CD4-positive, alpha-beta memory T cell (primary cell): Measurements from ENCODE around the gene WDR93. TPM values are rescaled to one million over a fixed set of nuclear protein-coding genes. Genes with fewer than 3 reads are reported as not detected.
"Not testable (repeated sequence)": the region's sequence is repeated elsewhere in the genome, so short reads cannot be mapped to it uniquely, and the experiment has no call there.

ENCODE experiments used
- CTCF ChIA-PET: fragments of 350-600 bp; sonication (Branson Sonifier 250); formaldehyde crosslinking; loops from one replicate; lab custom pipeline; 2021; ENCODE audit warnings: inconsistent platforms; ENCODE audit not compliant: partially characterized antibody; lab: Charles Lee
- POLR2A ChIA-PET: fragments of 350-600 bp; sonication (Branson Sonifier 250); formaldehyde crosslinking; loops from one replicate; lab custom pipeline; 2021; ENCODE audit not compliant: partially characterized antibody; lab: Charles Lee
- DNase-seq, 5 donors: peaks; one replicate each; pipeline versions ENCODE4 v3.0.0 to v3.0.0-alpha.2; 2020 to 2022; ENCODE audit warnings: mixed read lengths in 1 of 5
- H3K27ac ChIP-seq: one replicate; pipeline ENCODE4 v1.7.0; 2013; ENCODE audit warnings: low read depth, low read length
- H3K27me3 ChIP-seq: 2 replicates; pipeline ENCODE4 v1.7.0; 2013; ENCODE audit warnings: mild to moderate bottlenecking, low read length, moderate library complexity; ENCODE audit not compliant: insufficient read depth
- H3K36me3 ChIP-seq: 2 replicates; pipeline ENCODE4 v1.7.0; 2013; ENCODE audit warnings: mild to moderate bottlenecking, low read length, moderate library complexity; ENCODE audit not compliant: insufficient read depth
- H3K4me1 ChIP-seq: 2 replicates; pipeline ENCODE4 v1.7.0; 2013; ENCODE audit warnings: mild to moderate bottlenecking, low read length, moderate library complexity; ENCODE audit not compliant: insufficient read depth
- H3K4me3 ChIP-seq, 2 donors: one replicate each; pipeline ENCODE4 v1.7.0; 2013; ENCODE audit warnings: low read length in 2 of 2, mild to moderate bottlenecking in 1 of 2
- H3K9me3 ChIP-seq, 2 donors: one replicate each; pipeline ENCODE4 v1.7.0; 2013; ENCODE audit warnings: low read length in 2 of 2, control low read depth in 1 of 2; ENCODE audit not compliant: control insufficient read depth in 1 of 2
- H3K27ac Mint-ChIP-seq, 7 donors: one replicate each; pipeline ENCODE4 v1.8.0; 2020 to 2021; ENCODE audit warnings: mixed read lengths in 7 of 7, mild to moderate bottlenecking in 6 of 7, inconsistent platforms in 3 of 7, moderate library complexity in 3 of 7
- H3K27me3 Mint-ChIP-seq, 2 donors: one replicate each; pipeline ENCODE4 v1.8.0; 2020 to 2021; ENCODE audit warnings: mixed read lengths in 2 of 2
- H3K36me3 Mint-ChIP-seq, 2 donors: one replicate each; pipeline ENCODE4 v1.8.0; 2020 to 2021; ENCODE audit warnings: mixed read lengths in 2 of 2, inconsistent platforms in 1 of 2, mild to moderate bottlenecking in 1 of 2
- H3K4me1 Mint-ChIP-seq, 4 donors: one replicate each; pipeline ENCODE4 v1.8.0; 2020 to 2021; ENCODE audit warnings: mixed read lengths in 4 of 4, mild to moderate bottlenecking in 1 of 4
- H3K4me3 Mint-ChIP-seq, 8 donors: one replicate each; pipeline ENCODE4 v1.8.0; 2020 to 2021; ENCODE audit warnings: mixed read lengths in 8 of 8, mild to moderate bottlenecking in 7 of 8, moderate library complexity in 6 of 8, inconsistent platforms in 3 of 8
- H3K9me3 Mint-ChIP-seq, 8 donors: one replicate each; pipeline ENCODE4 v1.8.0; 2020 to 2021; ENCODE audit warnings: mixed read lengths in 8 of 8, mild to moderate bottlenecking in 5 of 8, inconsistent platforms in 3 of 8, moderate library complexity in 1 of 8
- intact Hi-C: fragments of 100-400 bp; cut with micrococcal nuclease; formaldehyde crosslinking; loops from one replicate; pipeline ENCODE4 v1.15.1; 2023
- polyA plus RNA-seq, 2 donors: library from polyadenylated mRNA; unstranded; fragments of 300-500 nt; fragmentation: Illumina TruSeq; gene quantifications; one replicate each; pipeline ENCODE4 v1.2.3, GENCODE V29; 2021
- total RNA-seq, 2 experiments: library from RNA; stranded (reverse); gene quantifications; one replicate each; pipeline ENCODE4 v1.2.3, GENCODE V29; 2021

Gene WDR93
- total and polyA plus RNA-seq, 4 experiments from 2014 or later = not detected

GRCh38 chr15:89777782-89778380, 87.3 kb downstream of the WDR93 start:
- no peak overlapping the region for H3K27ac Mint-ChIP-seq
- peak overlapping the region in 2 of 8 donors; percentile 39 to 55 for H3K4me3 Mint-ChIP-seq
- CTCF ChIA-PET = no interaction called here

DNA sequence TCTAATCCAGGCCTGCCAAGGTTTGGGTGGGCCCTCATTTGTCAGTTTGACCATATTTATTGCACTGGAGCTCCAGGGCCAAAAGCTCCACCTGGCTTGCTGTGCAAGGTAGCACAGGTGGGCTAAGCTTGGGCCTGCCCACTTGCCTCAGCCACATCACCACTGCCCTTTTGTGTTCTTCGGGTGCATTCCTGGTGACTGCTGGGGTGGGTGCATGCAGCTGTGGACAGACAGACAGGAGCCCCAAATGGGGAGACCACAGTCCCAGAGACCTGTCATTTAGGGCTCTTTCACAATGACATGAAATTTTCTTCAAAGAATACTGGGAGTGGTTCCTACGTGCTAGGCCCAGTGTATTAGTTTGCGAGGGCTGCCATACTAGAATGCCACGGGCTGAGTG, 88.2 kb downstream of the WDR93 start:
- Histone ChIP-seq H3K27ac (no peak overlapping the region), H3K4me3 (no peak overlapping the region), H3K4me1 (peaks cover 3% of the 10 kb centered on the region), H3K36me3 (no peaks in the 10 kb centered on the region), H3K27me3 (peaks cover 7% of the 10 kb centered on the region), H3K9me3 (no peaks in the 10 kb centered on the region)
- ChIA-PET POLR2A (no interaction called here), CTCF (no interaction called here)
- Mint-ChIP-seq H3K4me1 (peaks cover 0 to 5% (median 0%) of the 10 kb centered on the region in 4 donors), H3K27ac (no peak overlapping the region), H3K9me3 (no peaks in the 10 kb centered on the region), H3K27me3 (peaks cover 15 to 22% of the 10 kb centered on the region in 2 donors), H3K36me3 (no peaks in the 10 kb centered on the region), H3K4me3 (peak overlapping the region in 1 of 8 donors; percentile 31)
- intact Hi-C loops = no loop called here
- no peak for DNase-seq

More at GRCh38 chr15:89777782-89778380, 87.3 kb downstream of the WDR93 start:
- no peaks in the 10 kb centered on the region for H3K36me3 ChIP-seq
- Mint-ChIP-seq H3K27me3 (peaks cover 15 to 16% of the 10 kb centered on the region in 2 donors), H3K9me3 (no peaks in the 10 kb centered on the region), H3K4me1 (peaks cover 0 to 5% (median 0%) of the 10 kb centered on the region in 4 donors), H3K36me3 (no peaks in the 10 kb centered on the region)
- peaks cover 7% of the 10 kb centered on the region for H3K27me3 ChIP-seq
- intact Hi-C loops = no loop called here
- no peaks in the 10 kb centered on the region for H3K9me3 ChIP-seq
- peaks cover 3% of the 10 kb centered on the region for H3K4me1 ChIP-seq
- H3K4me3 ChIP-seq = no peak overlapping the region
- no peak overlapping the region for H3K27ac ChIP-seq
- DNase-seq = no peak
- POLR2A ChIA-PET = no interaction called here

DNA sequence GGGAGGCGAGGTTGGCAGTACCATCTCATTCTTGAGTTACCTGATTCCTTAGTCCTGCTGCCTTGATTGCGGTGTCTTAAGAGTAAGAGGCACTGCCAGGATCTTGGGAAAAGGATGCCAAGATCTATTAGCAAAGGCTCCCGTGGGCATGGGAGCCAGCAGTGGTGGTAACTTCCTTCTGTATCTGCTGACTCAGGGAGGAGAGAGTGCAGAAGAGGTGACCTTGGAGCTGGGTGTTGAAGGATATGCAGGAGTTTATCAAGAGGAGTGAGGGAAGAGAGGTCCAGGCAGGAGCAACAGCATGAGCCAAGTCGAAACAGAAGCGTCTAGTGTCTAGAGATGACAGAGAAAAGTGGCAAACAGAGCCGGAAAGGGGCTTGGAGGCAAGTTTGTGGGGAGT, 90.0 kb downstream of the WDR93 start:
- Histone ChIP-seq H3K27ac (no peak overlapping the region), H3K9me3 (no peaks in the 10 kb centered on the region), H3K36me3 (no peaks in the 10 kb centered on the region), H3K27me3 (peaks cover 7% of the 10 kb centered on the region), H3K4me3 (no peak overlapping the region), H3K4me1 (peaks cover 3% of the 10 kb centered on the region)
- POLR2A ChIA-PET = no interaction called here
- Mint-ChIP-seq H3K4me1 (peaks cover 0 to 5% (median 0%) of the 10 kb centered on the region in 4 donors), H3K27me3 (peaks cover 13 to 20% of the 10 kb centered on the region in 2 donors), H3K36me3 (no peaks in the 10 kb centered on the region), H3K9me3 (no peaks in the 10 kb centered on the region), H3K4me3 (no peak overlapping the region), H3K27ac (peak overlapping the region in 1 of 7 donors; percentile 63)
- DNase-seq = no peak
- intact Hi-C loops = no loop called here
- CTCF ChIA-PET = no interaction called here

- POLR2A ChIA-PET = no interaction called here
- no peak overlapping the region for H3K4me3 Mint-ChIP-seq
- DNase-seq = no peak
- H3K4me3 ChIP-seq = no peak overlapping the region
- no peaks in the 10 kb centered on the region for H3K36me3 Mint-ChIP-seq
- H3K27me3 Mint-ChIP-seq = peaks cover 13 to 20% of the 10 kb centered on the region in 2 donors
- peaks cover 0 to 2% (median 0%) of the 10 kb centered on the region in 8 donors for H3K9me3 Mint-ChIP-seq
- H3K4me1 Mint-ChIP-seq = peaks cover 0 to 5% (median 0%) of the 10 kb centered on the region in 4 donors
- H3K27ac Mint-ChIP-seq = no peak overlapping the region
- CTCF ChIA-PET = no interaction called here
- no peaks in the 10 kb centered on the region for H3K36me3 ChIP-seq
- intact Hi-C loops = no loop called here
- H3K27me3 ChIP-seq = peaks cover 7% of the 10 kb centered on the region
- H3K9me3 ChIP-seq = no peaks in the 10 kb centered on the region
- H3K27ac ChIP-seq = no peak overlapping the region
- peaks cover 3% of the 10 kb centered on the region for H3K4me1 ChIP-seq
Observed at GRCh38 chr15:89781055-89781454, 90.4 kb downstream of the WDR93 start.

GRCh38 chr15:89781891-89782618, 91.4 kb downstream of the WDR93 start:
- intact Hi-C loops = no loop called here
- H3K36me3 Mint-ChIP-seq = no peaks in the 10 kb centered on the region
- POLR2A ChIA-PET = no interaction called here
- peaks cover 13 to 20% of the 10 kb centered on the region in 2 donors for H3K27me3 Mint-ChIP-seq
- H3K9me3 ChIP-seq = no peaks in the 10 kb centered on the region
- H3K27me3 ChIP-seq = peaks cover 4% of the 10 kb centered on the region
- H3K4me1 ChIP-seq = peaks cover 2% of the 10 kb centered on the region
- peaks cover 0 to 2% (median 0%) of the 10 kb centered on the region in 8 donors for H3K9me3 Mint-ChIP-seq
- H3K4me3 ChIP-seq = no peak overlapping the region
- DNase-seq = no peak
- no peak overlapping the region for H3K27ac Mint-ChIP-seq
- H3K4me3 Mint-ChIP-seq = no peak overlapping the region
- CTCF ChIA-PET = interaction anchor here (0.6 kb wide), 1 partner anchor 43 kb away, joined by 3 read pairs; no protein-coding TSS in a partner anchor
- peaks cover 0 to 5% (median 0%) of the 10 kb centered on the region in 4 donors for H3K4me1 Mint-ChIP-seq
- no peaks in the 10 kb centered on the region for H3K36me3 ChIP-seq
- H3K27ac ChIP-seq = no peak overlapping the region

- H3K27ac ChIP-seq, H3K27ac Mint-ChIP-seq, H3K4me3 Mint-ChIP-seq, H3K36me3 ChIP-seq, H3K27me3 ChIP-seq, H3K36me3 Mint-ChIP-seq, intact Hi-C loops, POLR2A ChIA-PET, H3K9me3 ChIP-seq, H3K4me1 Mint-ChIP-seq, H3K9me3 Mint-ChIP-seq, DNase-seq, H3K4me1 ChIP-seq, H3K4me3 ChIP-seq: not testable (repeated sequence)
- CTCF ChIA-PET = interaction anchor here (1.5 kb wide), 1 partner anchor 21 kb away, joined by 4 read pairs; no protein-coding TSS in a partner anchor
- H3K27me3 Mint-ChIP-seq = peaks cover 13 to 18% of the 10 kb centered on the region in 2 donors
Observed at GRCh38 chr15:89782619-89782950, 92.0 kb downstream of the WDR93 start.

DNA sequence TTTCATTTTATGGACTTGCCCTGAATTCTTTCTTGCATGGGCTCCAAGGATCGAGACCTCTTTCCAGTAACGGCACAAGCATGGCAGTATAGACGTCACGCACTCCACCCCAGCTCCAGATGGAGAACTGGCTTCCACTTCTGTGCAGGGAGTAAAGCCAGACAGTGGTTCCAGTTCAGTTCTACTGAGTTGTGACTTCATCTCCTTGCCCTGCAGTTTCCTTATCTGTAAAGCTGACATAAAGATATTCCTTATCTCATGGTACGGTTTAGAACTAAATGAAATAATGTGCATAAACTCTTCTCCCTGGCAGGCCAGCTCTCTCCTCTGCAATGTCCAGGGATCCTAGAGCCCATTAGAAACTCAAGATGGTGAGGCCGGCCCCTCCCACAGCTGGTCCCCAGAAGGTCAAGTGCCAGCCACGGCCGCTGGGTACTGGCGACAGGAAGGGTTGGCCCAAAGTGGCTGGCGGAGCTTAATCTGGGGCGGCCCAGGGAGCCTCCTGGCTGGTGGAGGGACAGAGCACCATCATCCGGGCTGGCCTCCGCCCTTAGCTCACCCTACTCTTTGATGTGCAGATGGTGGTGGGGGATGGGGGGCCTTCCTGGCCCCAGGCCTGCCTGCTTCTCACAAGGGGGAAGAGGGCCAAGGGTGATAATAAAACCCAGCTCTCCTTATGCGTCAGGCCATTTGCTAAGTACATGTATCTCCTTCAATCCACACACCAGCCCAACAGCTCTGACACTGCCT, 92.7 kb downstream of the WDR93 start:
- no peaks in the 10 kb centered on the region for H3K27me3 ChIP-seq
- Mint-ChIP-seq H3K36me3 (peaks cover 0 to 6% of the 10 kb centered on the region in 2 donors), H3K4me1 (peaks cover 0 to 5% (median 0%) of the 10 kb centered on the region in 4 donors), H3K27ac (no peak overlapping the region), H3K27me3 (peaks cover 13 to 20% of the 10 kb centered on the region in 2 donors), H3K9me3 (peaks cover 0 to 11% (median 7%) of the 10 kb centered on the region in 8 donors), H3K4me3 (no peak overlapping the region)
- no peaks in the 10 kb centered on the region for H3K36me3 ChIP-seq
- no peak overlapping the region for H3K27ac ChIP-seq
- H3K4me3 ChIP-seq = no peak overlapping the region
- ChIA-PET POLR2A (no interaction called here), CTCF (interaction anchor here (1.5 kb wide), 1 partner anchor 22 kb away, joined by 4 read pairs; no protein-coding TSS in a partner anchor)
- no peaks in the 10 kb centered on the region for H3K9me3 ChIP-seq
- intact Hi-C loops = no loop called here
- DNase-seq = no peak
- H3K4me1 ChIP-seq = no peaks in the 10 kb centered on the region
